ENCODE measurements around the gene DIP2C. TPM values are rescaled to one million over a fixed set of nuclear protein-coding genes. Genes with fewer than 3 reads are reported as not detected.

The DIP2C gene
- total RNA-seq, 2 donors from 2014 or later, result 12.3 to 41.8 TPM

DNA sequence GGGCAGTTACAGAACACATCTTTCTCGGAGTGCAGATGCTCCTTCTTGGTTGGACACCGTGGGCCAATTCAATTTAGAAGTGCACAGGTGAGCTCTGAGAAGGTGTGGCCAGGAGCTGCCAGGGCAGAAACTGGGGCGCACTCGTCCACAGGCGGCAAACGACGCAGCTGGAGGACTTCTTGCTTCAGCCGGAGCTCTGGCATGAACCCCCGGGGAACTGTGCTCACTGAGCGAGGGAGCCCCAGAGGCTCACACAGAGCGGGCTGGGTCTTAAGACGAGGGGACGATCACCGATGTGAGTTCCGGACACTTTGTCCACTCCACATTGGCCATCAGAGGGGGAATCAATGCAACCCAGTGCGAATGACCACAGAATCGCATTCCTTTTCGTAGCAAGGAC, 413.8 kb downstream of the DIP2C start:
- DNase-seq (ENCODE audit: low spot score), result no peak
- Histone ChIP-seq H3K36me3 (no peaks in the 10 kb centered on the region), H3K4me3 (no peak overlapping the region), H3K27ac (no peak overlapping the region), H3K9me3 (no peaks in the 10 kb centered on the region), H3K4me1 (replicated peaks) (no peaks in the 10 kb centered on the region), H3K27me3 (replicated peaks; ENCODE audit: insufficient read depth) (no peaks in the 10 kb centered on the region)
- TF ChIP-seq CTCF (IDR thresholded peaks at IDR 0.05) (no peak), POLR2A (IDR thresholded peaks at IDR 0.05) (no peak), POLR2AphosphoS5 (IDR thresholded peaks at IDR 0.05) (no peak)
- intact Hi-C loops (cut with DNase I), result no loop called here
- 92% methylated on average over 18 of the region's 18 CpGs for WGBS

GRCh38 chr10:274866-275265, 414.6 kb downstream of the DIP2C start:
- intact Hi-C loops (cut with DNase I), result no loop called here
- Histone ChIP-seq H3K27me3 (replicated peaks; ENCODE audit: insufficient read depth) (no peaks in the 10 kb centered on the region), H3K9me3 (no peaks in the 10 kb centered on the region), H3K27ac (no peak overlapping the region), H3K4me1 (replicated peaks) (no peaks in the 10 kb centered on the region), H3K4me3 (no peak overlapping the region), H3K36me3 (no peaks in the 10 kb centered on the region)
- 32% methylated on average over 2 of the region's 2 CpGs for whole genome bisulfite sequencing
- no peak for TF ChIP-seq POLR2A (IDR thresholded peaks at IDR 0.05)
- TF ChIP-seq CTCF (IDR thresholded peaks at IDR 0.05), result no peak
- no peak for TF ChIP-seq POLR2AphosphoS5 (IDR thresholded peaks at IDR 0.05)
- no peak for DNase-seq (ENCODE audit: low spot score)

DNA sequence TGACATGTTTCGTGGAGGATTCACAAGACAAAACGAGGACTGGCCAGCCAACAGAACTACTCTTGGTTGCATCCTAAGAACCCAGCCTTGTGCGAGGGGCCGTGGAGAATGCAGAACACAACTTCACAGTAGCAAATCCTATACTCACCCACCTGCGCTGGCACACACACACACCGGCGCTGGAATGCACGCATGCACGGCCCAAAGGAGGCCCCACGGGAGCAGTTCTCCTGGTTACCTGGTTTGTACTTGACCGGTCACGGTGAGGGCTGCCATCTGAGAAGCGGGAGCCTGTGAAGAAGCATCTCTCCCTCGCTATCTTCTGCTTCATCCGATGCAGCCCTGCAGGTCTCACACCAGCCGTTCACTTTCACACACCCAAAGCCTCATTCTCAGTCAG, 416.4 kb downstream of the DIP2C start:
- no peaks in the 10 kb centered on the region for H3K36me3 ChIP-seq
- H3K27ac ChIP-seq, result no peak overlapping the region
- 94% methylated on average over 16 of the region's 16 CpGs for WGBS
- intact Hi-C loops (cut with DNase I), result no loop called here
- H3K27me3 ChIP-seq (replicated peaks; ENCODE audit: insufficient read depth), result no peaks in the 10 kb centered on the region
- no peak overlapping the region for H3K4me3 ChIP-seq
- H3K4me1 ChIP-seq (replicated peaks), result no peaks in the 10 kb centered on the region
- TF ChIP-seq POLR2A (IDR thresholded peaks at IDR 0.05), result no peak
- no peak for TF ChIP-seq CTCF (IDR thresholded peaks at IDR 0.05)
- TF ChIP-seq POLR2AphosphoS5 (IDR thresholded peaks at IDR 0.05), result no peak
- DNase-seq (ENCODE audit: low spot score), result no peak
- H3K9me3 ChIP-seq, result no peaks in the 10 kb centered on the region

DNA sequence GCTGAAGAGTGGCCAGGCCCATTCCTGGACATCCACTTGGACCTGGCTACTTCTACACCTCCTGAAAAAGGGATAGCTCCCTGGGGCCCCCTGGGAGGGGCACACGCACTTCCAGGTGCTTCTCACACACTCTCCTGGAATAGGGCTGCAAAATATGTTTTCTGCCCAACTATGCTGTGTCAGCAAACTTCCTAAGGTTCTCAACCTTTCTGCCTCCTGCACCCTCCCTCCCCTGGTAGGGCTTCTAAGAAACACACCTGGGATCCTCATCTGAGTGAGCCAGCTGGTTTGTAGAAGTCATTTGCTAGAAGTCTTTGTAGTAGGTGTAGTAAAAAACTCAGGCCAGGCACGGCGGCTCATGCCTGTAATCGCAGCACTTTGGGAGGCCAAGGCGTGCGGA, 417.7 kb downstream of the DIP2C start:
- 93% methylated on average over 6 of the region's 6 CpGs for WGBS
- no peak for DNase-seq (ENCODE audit: low spot score)
- intact Hi-C loops (cut with DNase I), result no loop called here
- no peak overlapping the region for H3K27ac ChIP-seq
- TF ChIP-seq CTCF (IDR thresholded peaks at IDR 0.05) (no peak), POLR2AphosphoS5 (IDR thresholded peaks at IDR 0.05) (no peak), POLR2A (IDR thresholded peaks at IDR 0.05) (no peak)
- H3K27me3 ChIP-seq (replicated peaks; ENCODE audit: insufficient read depth), result no peaks in the 10 kb centered on the region
- H3K4me1 ChIP-seq (replicated peaks), result no peaks in the 10 kb centered on the region
- H3K36me3 ChIP-seq, result no peaks in the 10 kb centered on the region
- no peak overlapping the region for H3K4me3 ChIP-seq
- no peaks in the 10 kb centered on the region for H3K9me3 ChIP-seq

GRCh38 chr10:271201-271600, 418.3 kb downstream of the DIP2C start:
- Histone ChIP-seq H3K4me1 (replicated peaks) (no peaks in the 10 kb centered on the region), H3K9me3 (no peaks in the 10 kb centered on the region), H3K27ac (no peak overlapping the region), H3K27me3 (replicated peaks; ENCODE audit: insufficient read depth) (no peaks in the 10 kb centered on the region), H3K4me3 (no peak overlapping the region), H3K36me3 (no peaks in the 10 kb centered on the region)
- intact Hi-C loops (cut with DNase I), result no loop called here
- 100% methylated on average over 3 of the region's 3 CpGs for WGBS
- DNase-seq (ENCODE audit: low spot score), result no peak
- TF ChIP-seq POLR2AphosphoS5 (IDR thresholded peaks at IDR 0.05), result no peak
- no peak for TF ChIP-seq POLR2A (IDR thresholded peaks at IDR 0.05)
- no peak for TF ChIP-seq CTCF (IDR thresholded peaks at IDR 0.05)

All from prostate gland (tissue), 2 donors.